ENCODE data around the gene LCN6.
"Not testable (repeated sequence)": the region's sequence is repeated elsewhere in the genome, so short reads cannot be mapped to it uniquely, and the experiment has no call there.

Gene LCN6

DNA sequence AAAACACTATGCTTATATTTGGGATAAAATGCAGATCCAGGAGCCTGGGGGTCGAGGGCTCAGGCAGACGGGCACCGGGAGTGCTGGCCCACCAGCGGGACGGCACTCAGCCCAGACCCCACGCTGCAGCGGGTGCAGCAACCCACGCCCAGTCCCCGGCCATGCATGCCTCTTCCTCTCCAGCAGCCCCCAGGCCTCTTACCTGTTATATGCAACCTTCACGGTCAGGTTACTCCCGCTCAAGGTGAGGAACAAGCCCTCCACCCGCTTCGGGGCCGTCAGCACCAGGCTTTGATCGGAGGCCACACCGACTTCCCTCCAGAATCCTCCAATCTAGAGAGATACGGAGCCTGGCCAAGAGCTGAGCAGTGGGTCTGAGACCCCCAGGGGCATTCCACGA lies 8.5 kb upstream of the LCN6 start:
- no peak for DNase-seq (ENCODE audit: low read depth)
- no peak overlapping the region for H3K4me3 ChIP-seq (ENCODE audit: low read depth, low read length)
- TF ChIP-seq, protein P1, sequence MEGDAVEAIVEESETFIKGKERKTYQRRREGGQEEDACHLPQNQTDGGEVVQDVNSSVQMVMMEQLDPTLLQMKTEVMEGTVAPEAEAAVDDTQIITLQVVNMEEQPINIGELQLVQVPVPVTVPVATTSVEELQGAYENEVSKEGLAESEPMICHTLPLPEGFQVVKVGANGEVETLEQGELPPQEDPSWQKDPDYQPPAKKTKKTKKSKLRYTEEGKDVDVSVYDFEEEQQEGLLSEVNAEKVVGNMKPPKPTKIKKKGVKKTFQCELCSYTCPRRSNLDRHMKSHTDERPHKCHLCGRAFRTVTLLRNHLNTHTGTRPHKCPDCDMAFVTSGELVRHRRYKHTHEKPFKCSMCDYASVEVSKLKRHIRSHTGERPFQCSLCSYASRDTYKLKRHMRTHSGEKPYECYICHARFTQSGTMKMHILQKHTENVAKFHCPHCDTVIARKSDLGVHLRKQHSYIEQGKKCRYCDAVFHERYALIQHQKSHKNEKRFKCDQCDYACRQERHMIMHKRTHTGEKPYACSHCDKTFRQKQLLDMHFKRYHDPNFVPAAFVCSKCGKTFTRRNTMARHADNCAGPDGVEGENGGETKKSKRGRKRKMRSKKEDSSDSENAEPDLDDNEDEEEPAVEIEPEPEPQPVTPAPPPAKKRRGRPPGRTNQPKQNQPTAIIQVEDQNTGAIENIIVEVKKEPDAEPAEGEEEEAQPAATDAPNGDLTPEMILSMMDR (IDR thresholded peaks at IDR 0.05; ENCODE audit: insufficient read depth, low read depth, low read length, missing control alignments) = no peak

DNA sequence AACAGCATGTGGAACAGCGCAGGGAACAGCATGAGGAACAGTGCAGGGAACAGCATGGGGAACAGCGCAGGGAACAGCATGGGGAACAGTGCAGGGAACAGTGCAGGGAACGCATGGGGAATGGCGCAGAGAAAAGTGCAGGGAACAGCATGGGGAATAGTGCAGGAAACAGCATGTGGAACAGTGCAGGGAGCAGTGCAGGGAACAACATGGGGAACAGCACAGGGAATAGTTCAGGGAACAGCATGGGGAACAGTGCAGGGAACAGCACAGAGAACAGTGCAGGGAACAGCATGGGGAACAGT lies 7.8 kb upstream of the LCN6 start:
- DNase-seq (ENCODE audit: low read depth) = no peak
- TF ChIP-seq, protein P1 (IDR thresholded peaks at IDR 0.05; ENCODE audit: insufficient read depth, low read depth, low read length, missing control alignments) = no peak
- no peak overlapping the region for H3K4me3 ChIP-seq (ENCODE audit: low read depth, low read length)

DNA sequence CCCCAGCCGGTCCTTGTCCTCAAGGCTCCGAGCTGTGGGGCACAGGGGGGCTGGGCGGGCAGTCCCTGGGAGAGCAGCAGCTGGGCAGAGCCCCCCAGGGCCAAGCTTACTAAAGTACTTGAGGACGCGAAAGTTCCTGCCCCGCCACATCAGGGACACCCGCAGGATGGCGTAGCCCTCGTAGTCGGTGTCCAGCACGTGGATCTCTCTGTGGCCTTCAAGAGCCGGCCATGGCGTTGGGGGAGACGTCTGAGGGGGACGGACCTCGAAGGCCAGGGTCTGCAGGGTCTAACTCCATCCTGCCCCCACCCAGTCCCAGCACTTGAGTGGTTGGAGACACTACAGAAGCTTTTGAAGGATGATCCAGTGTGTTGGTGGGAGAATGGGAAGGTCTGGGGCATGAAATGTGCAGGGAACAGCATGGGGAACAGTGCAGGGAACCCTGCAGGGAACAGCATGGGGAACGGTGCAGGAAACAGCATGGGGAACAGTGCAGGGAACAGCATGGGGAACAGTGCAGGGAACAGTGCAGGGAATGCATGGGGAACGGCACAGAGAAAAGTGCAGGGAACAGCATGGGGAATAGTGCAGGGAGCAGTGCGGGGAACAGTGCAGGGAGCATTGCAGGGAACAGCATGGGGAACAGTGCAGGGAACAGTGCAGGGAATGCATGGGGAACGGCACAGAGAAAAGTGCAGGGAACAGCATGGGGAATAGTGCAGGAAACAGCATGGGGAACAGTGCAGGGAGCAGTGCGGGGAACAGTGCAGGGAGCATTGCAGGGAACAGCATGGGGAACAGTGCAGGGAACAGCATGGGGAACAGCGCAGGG lies 7.2 kb upstream of the LCN6 start:
- not testable (repeated sequence) for DNase-seq (ENCODE audit: low read depth); H3K4me3 ChIP-seq (ENCODE audit: low read depth, low read length)

DNA sequence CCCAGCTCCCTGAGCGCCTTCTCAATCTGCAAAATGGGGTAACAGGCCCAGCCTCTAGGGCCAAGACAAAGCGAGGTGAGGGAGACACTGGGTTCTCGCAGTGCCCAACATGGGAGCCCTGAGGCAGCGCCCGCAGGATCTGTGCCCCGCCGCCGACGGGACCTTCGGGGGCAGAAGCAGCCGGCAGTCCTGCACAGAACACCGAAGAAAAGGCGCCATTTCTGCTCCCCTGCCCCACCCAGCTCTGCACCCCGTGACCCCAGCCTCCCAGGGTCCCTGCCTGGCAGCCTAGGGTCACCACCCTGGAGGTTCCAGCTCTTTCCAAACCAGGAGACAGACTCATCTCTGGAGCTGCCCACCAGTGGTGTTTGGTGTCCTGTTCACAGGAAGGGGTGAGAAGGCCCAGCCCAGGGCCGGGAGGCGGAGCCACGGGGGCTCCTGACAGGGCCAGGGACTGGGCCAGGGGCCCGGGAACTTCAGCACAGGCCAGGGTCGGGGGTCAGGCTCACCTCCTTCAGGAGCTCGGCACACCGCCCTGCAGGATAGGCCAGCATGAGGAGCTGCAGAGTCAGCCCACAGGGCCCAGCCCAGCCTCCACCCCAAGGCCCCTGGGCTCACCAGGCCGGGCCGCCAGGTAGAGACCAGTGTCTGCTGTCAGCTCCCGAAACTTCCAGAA lies 6.4 kb upstream of the LCN6 start:
- TF ChIP-seq, protein P1 (IDR thresholded peaks at IDR 0.05; ENCODE audit: insufficient read depth, low read depth, low read length, missing control alignments) = no peak
- H3K4me3 ChIP-seq (ENCODE audit: low read depth, low read length) = no peak overlapping the region
- no peak for DNase-seq (ENCODE audit: low read depth)

DNA sequence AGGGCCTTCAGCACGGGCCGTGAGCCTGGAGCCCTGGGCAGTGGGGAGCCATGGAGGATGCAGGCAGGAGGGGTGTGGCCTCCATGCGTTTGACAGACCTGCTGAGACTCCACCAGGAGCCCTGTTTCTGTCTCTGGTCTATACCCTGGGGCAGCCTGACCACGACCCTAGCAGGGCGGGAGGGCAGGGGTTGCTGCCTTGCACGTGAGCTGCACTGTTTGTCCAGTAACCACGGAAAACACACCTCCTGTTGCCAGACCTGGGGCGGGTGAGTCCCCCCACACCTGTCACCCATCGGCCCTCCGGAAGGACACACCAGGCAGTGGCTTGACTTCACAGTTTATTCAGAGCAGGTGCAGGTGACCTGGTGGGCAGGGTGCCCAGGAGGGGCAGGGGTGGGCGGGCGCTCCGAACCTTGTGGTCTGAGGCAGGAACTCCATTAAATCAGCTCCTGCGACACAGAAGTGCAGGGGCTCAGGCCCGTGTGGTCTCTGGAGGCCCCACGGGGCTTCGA lies 5.8 kb upstream of the LCN6 start:
- DNase-seq (ENCODE audit: low read depth) = no peak
- TF ChIP-seq, protein P1 (IDR thresholded peaks at IDR 0.05; ENCODE audit: insufficient read depth, low read depth, low read length, missing control alignments) = no peak
- H3K4me3 ChIP-seq (ENCODE audit: low read depth, low read length) = no peak overlapping the region

DNA sequence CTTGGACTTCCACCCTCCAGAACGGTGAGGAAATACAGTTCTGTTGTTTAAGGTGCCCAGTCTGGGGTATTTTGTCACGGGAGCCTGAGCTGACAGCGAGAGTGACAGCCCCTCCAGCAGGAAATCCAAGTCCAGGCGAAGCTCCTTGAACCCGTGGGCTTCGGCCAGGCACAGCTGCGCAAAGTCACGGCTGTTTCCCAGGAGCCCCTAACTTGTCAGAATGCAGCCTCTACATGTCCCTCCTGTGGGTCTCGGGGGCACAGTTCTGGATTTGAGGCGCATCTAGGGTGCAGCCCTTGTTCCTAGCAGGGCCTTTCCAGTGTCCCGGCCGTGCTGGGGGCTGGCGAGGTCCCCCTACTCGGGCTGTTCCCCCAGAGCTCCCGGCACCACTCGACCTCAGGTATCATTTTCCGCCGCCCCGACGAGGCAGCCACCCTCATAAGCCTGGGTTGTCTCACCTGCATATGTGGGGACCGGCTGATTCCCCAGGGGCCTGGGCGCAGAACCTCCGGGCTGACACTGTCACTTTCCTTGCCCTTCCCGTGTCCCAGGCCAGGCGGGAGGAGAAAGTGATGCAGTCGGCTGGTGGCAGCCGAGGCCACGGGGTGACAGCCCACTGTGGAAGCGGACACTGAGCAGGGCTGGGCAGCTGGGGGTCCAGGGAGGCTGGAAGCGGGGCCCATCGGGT lies 5.2 kb upstream of the LCN6 start:
- TF ChIP-seq, protein P1 (IDR thresholded peaks at IDR 0.05; ENCODE audit: insufficient read depth, low read depth, low read length, missing control alignments) = no peak
- H3K4me3 ChIP-seq (ENCODE audit: low read depth, low read length) = no peak overlapping the region
- no peak for DNase-seq (ENCODE audit: low read depth)

DNA sequence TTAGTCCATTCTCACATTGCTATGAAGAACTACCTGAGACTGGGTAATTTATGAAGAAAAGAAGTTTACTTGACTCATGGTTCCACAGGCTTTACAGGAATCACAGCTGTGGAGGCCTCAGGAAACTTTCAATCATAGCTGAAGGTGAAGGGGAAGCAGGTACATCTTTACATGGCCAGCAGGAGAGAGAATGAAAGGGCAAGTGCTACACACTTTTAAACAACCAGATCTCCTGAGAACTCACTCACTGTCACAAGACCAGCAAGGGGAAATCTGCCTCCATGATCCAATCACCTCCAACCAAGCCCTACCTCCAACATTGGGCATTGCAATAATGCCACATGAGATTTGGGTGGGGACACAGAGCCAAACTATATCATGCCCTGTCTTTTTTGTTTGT lies 3.5 kb upstream of the LCN6 start:
- DNase-seq (ENCODE audit: low read depth) = no peak
- TF ChIP-seq, protein P1 (IDR thresholded peaks at IDR 0.05; ENCODE audit: insufficient read depth, low read depth, low read length, missing control alignments) = no peak
- H3K4me3 ChIP-seq (ENCODE audit: low read depth, low read length) = no peak overlapping the region

Data from GM12865 (cell line).